ENCODE data around the gene DVL2. TPM values are rescaled to one million over a fixed set of nuclear protein-coding genes. Genes with fewer than 3 reads are reported as not detected.

Gene DVL2
- total RNA-seq, 4 donors from 2014 or later = 34.5 to 55.5 (median 43.7) TPM

GRCh38 chr17:7190276-7190917, 43.9 kb downstream of the DVL2 start:
- no peak overlapping the region for H3K27ac ChIP-seq (replicated peaks in 1 of 4)
- DNase-seq (ENCODE audit: extremely low spot score) = no peak
- intact Hi-C loops (cut with DNase I) = no loop called here
- no peak overlapping the region for H3K4me3 ChIP-seq
- TF ChIP-seq POLR2AphosphoS5 (IDR thresholded peaks at IDR 0.05) (no peak), EP300 (IDR thresholded peaks at IDR 0.05) (no peak), CTCF (IDR thresholded peaks at IDR 0.05) (no peak), POLR2A (IDR thresholded peaks at IDR 0.05; ENCODE audit: low read depth) (no peak)
- H3K36me3 ChIP-seq = peaks cover 22 to 57% (median 42%) of the 10 kb centered on the region in 4 donors
- no peaks in the 10 kb centered on the region for H3K4me1 ChIP-seq
- H3K27me3 ChIP-seq = no peaks in the 10 kb centered on the region
- H3K9me3 ChIP-seq = no peaks in the 10 kb centered on the region
- 87% methylated on average over 14 of the region's 14 CpGs for WGBS

DNA sequence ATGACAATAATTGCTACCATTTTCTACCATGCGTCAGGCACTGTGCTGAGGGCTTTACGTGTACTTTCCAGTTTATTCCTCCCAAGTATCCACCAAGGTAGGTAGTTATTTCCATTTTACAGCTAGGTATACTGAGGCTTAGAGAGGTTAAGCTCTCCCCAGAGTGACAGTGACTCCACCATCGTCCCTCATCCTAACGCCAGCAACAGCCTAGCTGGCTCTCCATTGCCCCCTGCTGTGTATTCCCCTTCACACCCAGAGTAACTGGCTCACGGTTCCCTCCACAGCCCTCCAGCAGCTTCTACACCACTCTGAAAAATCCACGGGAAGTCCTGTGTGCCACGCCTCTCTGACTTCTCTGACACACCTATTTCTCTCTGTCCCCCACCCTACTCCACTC, 48.1 kb downstream of the DVL2 start:
- H3K4me1 ChIP-seq = no peaks in the 10 kb centered on the region
- H3K9me3 ChIP-seq = no peaks in the 10 kb centered on the region
- 66% methylated on average over 7 of the region's 7 CpGs for WGBS
- H3K27me3 ChIP-seq = no peaks in the 10 kb centered on the region
- intact Hi-C loops (cut with DNase I) = no loop called here
- H3K27ac ChIP-seq (replicated peaks in 1 of 4) = no peak overlapping the region
- peaks cover 11 to 17% (median 12%) of the 10 kb centered on the region in 4 donors for H3K36me3 ChIP-seq
- TF ChIP-seq CTCF (IDR thresholded peaks at IDR 0.05) (no peak), EP300 (IDR thresholded peaks at IDR 0.05) (no peak), POLR2A (IDR thresholded peaks at IDR 0.05; ENCODE audit: low read depth) (no peak), POLR2AphosphoS5 (IDR thresholded peaks at IDR 0.05) (no peak)
- no peak overlapping the region for H3K4me3 ChIP-seq
- DNase-seq (ENCODE audit: extremely low spot score) = no peak

DNA sequence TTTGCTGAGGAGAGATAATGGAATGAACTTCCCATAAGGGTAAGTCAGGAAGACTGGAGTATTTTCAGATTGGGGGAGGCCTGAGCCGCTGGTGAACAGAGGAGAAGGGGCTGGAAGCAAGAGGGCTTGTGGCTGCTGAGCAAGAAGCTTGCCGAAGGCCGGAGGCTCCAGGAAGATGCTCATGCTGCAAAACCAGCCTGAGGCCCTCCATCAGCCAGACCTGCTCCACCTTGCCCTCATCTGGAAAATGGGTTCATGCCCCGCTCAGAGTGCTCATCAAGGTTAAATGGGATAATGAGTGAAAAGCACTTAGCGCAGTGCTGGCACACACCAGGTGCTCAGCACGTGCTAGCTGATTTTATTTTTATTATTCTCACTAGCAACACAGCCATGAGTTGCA, 49.7 kb downstream of the DVL2 start:
- WGBS = 90% methylated on average over 6 of the region's 6 CpGs
- intact Hi-C loops (cut with DNase I) = no loop called here
- Histone ChIP-seq H3K9me3 (no peaks in the 10 kb centered on the region), H3K36me3 (peaks cover 0 to 2% (median 0%) of the 10 kb centered on the region in 4 donors), H3K27ac (replicated peaks in 1 of 4) (no peak overlapping the region), H3K27me3 (no peaks in the 10 kb centered on the region), H3K4me1 (no peaks in the 10 kb centered on the region), H3K4me3 (no peak overlapping the region)
- no peak for DNase-seq (ENCODE audit: extremely low spot score)
- no peak for TF ChIP-seq POLR2AphosphoS5 (IDR thresholded peaks at IDR 0.05)
- TF ChIP-seq EP300 (IDR thresholded peaks at IDR 0.05) = no peak
- no peak for TF ChIP-seq CTCF (IDR thresholded peaks at IDR 0.05)
- TF ChIP-seq POLR2A (IDR thresholded peaks at IDR 0.05; ENCODE audit: low read depth) = no peak

- H3K4me1 ChIP-seq = no peaks in the 10 kb centered on the region
- TF ChIP-seq POLR2A (IDR thresholded peaks at IDR 0.05; ENCODE audit: low read depth) (no peak), EP300 (IDR thresholded peaks at IDR 0.05) (no peak), POLR2AphosphoS5 (IDR thresholded peaks at IDR 0.05) (no peak), CTCF (IDR thresholded peaks at IDR 0.05) (no peak)
- H3K36me3 ChIP-seq = no peaks in the 10 kb centered on the region
- WGBS = 74% methylated on average over 14 of the region's 14 CpGs
- no peak for DNase-seq (ENCODE audit: extremely low spot score)
- peaks cover 0 to 3% (median 0%) of the 10 kb centered on the region in 4 donors for H3K27me3 ChIP-seq
- no peaks in the 10 kb centered on the region for H3K9me3 ChIP-seq
- intact Hi-C loops (cut with DNase I) = no loop called here
- H3K4me3 ChIP-seq = no peak overlapping the region
- no peak overlapping the region for H3K27ac ChIP-seq (replicated peaks in 1 of 4)
Observed at GRCh38 chr17:7184091-7184488, 50.2 kb downstream of the DVL2 start.
